ENCODE measurements around the gene SEMA3D.

- TF ChIP-seq POLR2A (IDR thresholded peaks at IDR 0.05): no peak
- TF ChIP-seq CTCF (IDR thresholded peaks at IDR 0.05): peak; percentile 22 to 62 (median 41)
- TF ChIP-seq POLR2AphosphoS5 (IDR thresholded peaks at IDR 0.05): no peak
Observed at GRCh38 chr7:85021101-85021704, 165.7 kb downstream of the SEMA3D start.

Measured in sigmoid colon (tissue), 4 donors.